Right lobe of liver (tissue), 4 donors: ENCODE data around the gene SERINC2.

Source experiments
- POLR2A ChIP-seq: fragments of 450-650 bp; IDR thresholded peaks from one replicate; pipeline ENCODE4 v1.6.1; 2017; ENCODE audit warnings: antibody characterized with exemption, mild to moderate bottlenecking
- TF ChIP-seq, protein P1 (sequence below), 4 donors: fragments of 200-600 bp in 3 of 4; fragments of 450-650 bp in 1 of 4; IDR thresholded peaks; one replicate each; pipeline versions ENCODE4 v1.5.1 to v1.8.0; 2016 to 2022; ENCODE audit warnings: antibody characterized with exemption in 4 of 4, mild to moderate bottlenecking in 2 of 4
- donor health status: DM: no; HTN: no; CAD: no.
- donor health status: DM: no; HTN: no; CAD: no.
- donor health status: DM: no; HTN: yes; CAD: no.

DNA sequence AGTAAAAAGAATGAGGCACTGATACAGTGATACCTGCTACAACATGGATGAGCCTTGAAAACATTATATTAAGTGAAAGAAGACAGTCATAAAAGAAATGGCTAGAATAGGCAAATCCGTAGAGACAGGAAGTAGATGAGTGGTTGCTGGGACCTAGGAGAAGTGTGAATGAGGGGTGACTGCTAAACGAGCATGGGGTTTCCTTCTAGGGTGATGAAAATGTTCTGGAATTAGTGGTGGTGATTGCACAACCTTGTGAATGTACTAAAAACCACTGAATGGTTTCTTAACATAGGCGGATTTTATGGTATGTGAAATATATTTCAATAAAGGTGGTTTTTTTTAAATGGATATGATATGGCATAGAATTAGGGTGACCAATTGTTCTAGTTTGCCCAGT is 12.6 kb upstream of the SERINC2 start:
- TF ChIP-seq, protein P1, sequence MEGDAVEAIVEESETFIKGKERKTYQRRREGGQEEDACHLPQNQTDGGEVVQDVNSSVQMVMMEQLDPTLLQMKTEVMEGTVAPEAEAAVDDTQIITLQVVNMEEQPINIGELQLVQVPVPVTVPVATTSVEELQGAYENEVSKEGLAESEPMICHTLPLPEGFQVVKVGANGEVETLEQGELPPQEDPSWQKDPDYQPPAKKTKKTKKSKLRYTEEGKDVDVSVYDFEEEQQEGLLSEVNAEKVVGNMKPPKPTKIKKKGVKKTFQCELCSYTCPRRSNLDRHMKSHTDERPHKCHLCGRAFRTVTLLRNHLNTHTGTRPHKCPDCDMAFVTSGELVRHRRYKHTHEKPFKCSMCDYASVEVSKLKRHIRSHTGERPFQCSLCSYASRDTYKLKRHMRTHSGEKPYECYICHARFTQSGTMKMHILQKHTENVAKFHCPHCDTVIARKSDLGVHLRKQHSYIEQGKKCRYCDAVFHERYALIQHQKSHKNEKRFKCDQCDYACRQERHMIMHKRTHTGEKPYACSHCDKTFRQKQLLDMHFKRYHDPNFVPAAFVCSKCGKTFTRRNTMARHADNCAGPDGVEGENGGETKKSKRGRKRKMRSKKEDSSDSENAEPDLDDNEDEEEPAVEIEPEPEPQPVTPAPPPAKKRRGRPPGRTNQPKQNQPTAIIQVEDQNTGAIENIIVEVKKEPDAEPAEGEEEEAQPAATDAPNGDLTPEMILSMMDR (IDR thresholded peaks at IDR 0.05), result no peak
- TF ChIP-seq POLR2A, result no peak
